SK-N-SH treated with all-trans-retinoic acid at 6 μM for 48 hours (cell line): ENCODE data around the gene RAD51B.

ENCODE experiments used
- ARNTL ChIP-seq: fragments of 450-650 bp; formaldehyde crosslinking; IDR thresholded peaks from 2 replicates; pipeline ENCODE4 v1.5.0; 2020; ENCODE audit warnings: low read depth, mild to moderate bottlenecking, moderate library complexity, borderline replicate concordance
- CREB5 ChIP-seq: fragments of 250-450 bp; sonication (Bioruptor Pico); IDR thresholded peaks from 2 replicates; pipeline ENCODE4 v1.5.1; 2020; ENCODE audit warnings: low read depth, mild to moderate bottlenecking, moderate library complexity
- CSDC2 ChIP-seq: fragments of 250-450 bp; sonication (Bioruptor Pico); IDR thresholded peaks from 2 replicates; pipeline ENCODE4 v1.5.0; 2020; ENCODE audit warnings: mild to moderate bottlenecking, moderate library complexity
- PATZ1 ChIP-seq: fragments of 250-450 bp; sonication (Bioruptor Pico); IDR thresholded peaks from 2 replicates; pipeline ENCODE4 v1.8.0; 2020; ENCODE audit warnings: mild to moderate bottlenecking, moderate library complexity, borderline replicate concordance
- POU6F1 ChIP-seq: fragments of 250-450 bp; sonication (Bioruptor Pico); IDR thresholded peaks from 2 replicates; pipeline ENCODE4 v1.8.0; 2021; ENCODE audit warnings: low read depth, mild to moderate bottlenecking, moderate library complexity, borderline replicate concordance
- SNAI2 ChIP-seq: fragments of 250-450 bp; sonication (Bioruptor Pico); IDR thresholded peaks from 2 replicates; pipeline ENCODE4 v1.5.0; 2020; ENCODE audit warnings: mild to moderate bottlenecking, moderate library complexity
- TSHZ2 ChIP-seq: fragments of 250-450 bp; sonication (Bioruptor Pico); IDR thresholded peaks from 2 replicates; pipeline ENCODE4 v1.5.0; 2020; ENCODE audit warnings: mild to moderate bottlenecking, moderate library complexity
- ZFP30 ChIP-seq: fragments of 450-650 bp; formaldehyde crosslinking; IDR thresholded peaks from 2 replicates; pipeline ENCODE4 v1.5.0; 2022; ENCODE audit warnings: mild to moderate bottlenecking, moderate library complexity
- ZNF565 ChIP-seq: fragments of 450-650 bp; formaldehyde crosslinking; conservative IDR thresholded peaks from 2 replicates; pipeline ENCODE4 v1.5.0; 2020; ENCODE audit warnings: low read depth, mild to moderate bottlenecking, moderate library complexity

- TF ChIP-seq CSDC2 (CRISPR knock-in tag) (no peak), PATZ1 (CRISPR knock-in tag) (no peak), ZNF565 (CRISPR knock-in tag) (no peak), TSHZ2 (no peak), CREB5 (no peak), SNAI2 (CRISPR knock-in tag) (no peak), ARNTL (CRISPR knock-in tag) (no peak), ZFP30 (CRISPR knock-in tag) (no peak), POU6F1 (CRISPR knock-in tag) (no peak)
Measured at GRCh38 chr14:68571928-68572525, 752.4 kb downstream of the RAD51B start.
